AG04450 (cell line): ENCODE results near the gene GCGR. TPM values are rescaled to one million over a fixed set of nuclear protein-coding genes. Genes with fewer than 3 reads are reported as not detected.
A peak's percentile ranks its signal among the peaks of the same experiment; 100 is the strongest.

ENCODE experiments used
- CTCF ChIA-PET: fragments of 300-600, 350-600 bp; formaldehyde crosslinking; extraction: SDS; loops from one replicate; lab custom pipeline; 2022; ENCODE audit warnings: antibody characterized with exemption, inconsistent platforms; lab: Charles Lee
- POLR2A ChIA-PET: fragments of 350-600 bp; formaldehyde crosslinking; extraction: SDS; loops from one replicate; lab custom pipeline; 2021; ENCODE audit warnings: antibody characterized with exemption, inconsistent platforms; lab: Yijun Ruan, JAX
- DNase-seq: peaks from one replicate; pipeline ENCODE4 v3.0.0-alpha.2; 2011; ENCODE audit warnings: low read depth, low spot score
- H3K27ac ChIP-seq: one replicate; pipeline ENCODE4 v1.5.1; 2012; ENCODE audit warnings: low read depth, low read length, control low read depth
- H3K27me3 ChIP-seq: one replicate; pipeline ENCODE4 v1.6.0; 2012; ENCODE audit warnings: low read length; ENCODE audit not compliant: control insufficient read depth, insufficient read depth
- H3K4me3 ChIP-seq: 2 replicates; pipeline ENCODE4 v1.5.1; 2011; ENCODE audit warnings: mild to moderate bottlenecking, low read depth, low read length, control low read depth
- H3K9me3 ChIP-seq: 2 replicates; pipeline ENCODE4 v1.5.1; 2012; ENCODE audit warnings: low read length; ENCODE audit not compliant: control insufficient read depth, insufficient read depth
- CTCF ChIP-seq: IDR thresholded peaks from 2 replicates; pipeline ENCODE4 v1.5.1; 2011; ENCODE audit warnings: low read depth, low read length, control low read depth, inconsistent platforms
- polyA plus RNA-seq: library from polyadenylated mRNA; depleted of rRNA; stranded (reverse); fragments of >200 nt; gene quantifications from 2 replicates; pipeline ENCODE4 v1.2.3, GENCODE V29; 2011

Gene GCGR
- polyA plus RNA-seq, 1 experiment: not detected

- POLR2A ChIA-PET: no interaction called here
- H3K4me3 ChIP-seq: peak overlapping the region; percentile 80
Observed at GRCh38 chr17:81831957-81832607, 28.1 kb downstream of the GCGR start.

GRCh38 chr17:81832608-81833159, 28.7 kb downstream of the GCGR start:
- ChIA-PET CTCF (interaction anchor here (0.6 kb wide), 1 partner anchor 169 kb away, joined by 4 read pairs; no protein-coding TSS in a partner anchor), POLR2A (interaction anchor here (0.9 to 1.7 kb wide), 10 partner anchors 10 to 130 kb away, joined by 3 to 12 read pairs (median 6); partner anchors contain the start of genes MRPL12 and P4HB)
- DNase-seq: no peak
- H3K27me3 ChIP-seq: no peaks in the 10 kb centered on the region
- peak overlapping the region; percentile 78 for H3K27ac ChIP-seq
- no peaks in the 10 kb centered on the region; the same call in 1 of the 2 replicates for H3K9me3 ChIP-seq
- TF ChIP-seq CTCF: no peak
- H3K4me3 ChIP-seq: peak overlapping the region; percentile 80

More at GRCh38 chr17:81831957-81832607, 28.1 kb downstream of the GCGR start:
- Histone ChIP-seq H3K27ac (peak overlapping the region; percentile 78), H3K27me3 (no peaks in the 10 kb centered on the region), H3K9me3 (no peaks in the 10 kb centered on the region; the same call in 1 of the 2 replicates)
- no peak for DNase-seq
- CTCF ChIA-PET: interaction anchor here (0.6 kb wide), 1 partner anchor 169 kb away, joined by 4 read pairs; no protein-coding TSS in a partner anchor
- no peak for TF ChIP-seq CTCF

GRCh38 chr17:81833160-81833920, 29.4 kb downstream of the GCGR start, which contains the start of gene MCRIP1:
TSS of gene MCRIP1 (minus strand) at chr17:81833291. CDS start at chr17:81824506, 8,785 bp downstream.
- DNase-seq: peak; percentile 65
- Histone ChIP-seq H3K27ac (peak within 1 kb of the TSS; percentile 89), H3K27me3 (no peaks in the 10 kb centered on the region), H3K9me3 (no peaks in the 10 kb centered on the region; the same call in 1 of the 2 replicates), H3K4me3 (peak within 1 kb of the TSS; percentile 80)
- TF ChIP-seq CTCF: no peak
- ChIA-PET POLR2A (interaction anchor here (0.7 to 1.7 kb wide), 13 partner anchors 9 to 131 kb away, joined by 3 to 12 read pairs (median 5); partner anchors contain the start of genes MRPL12 and P4HB), CTCF (interaction anchor here (0.6 kb wide), 1 partner anchor 122 kb away, joined by 3 read pairs; no protein-coding TSS in a partner anchor)

GRCh38 chr17:81833921-81834830, 30.2 kb downstream of the GCGR start:
- Histone ChIP-seq H3K4me3 (peak overlapping the region; percentile 80), H3K9me3 (no peaks in the 10 kb centered on the region; the same call in 1 of the 2 replicates), H3K27me3 (no peaks in the 10 kb centered on the region), H3K27ac (peak overlapping the region; percentile 89)
- ChIA-PET POLR2A (interaction anchor here (0.9 to 1.7 kb wide), 8 partner anchors 8 to 132 kb away, joined by 3 to 12 read pairs (median 6); partner anchors contain the start of genes MRPL12 and P4HB), CTCF (no interaction called here)
- no peak for TF ChIP-seq CTCF
- DNase-seq: no peak
